Heart right ventricle (tissue), 16 donors: ENCODE results near the gene SLC34A1. TPM values are rescaled to one million over a fixed set of nuclear protein-coding genes. Genes with fewer than 3 reads are reported as not detected.

ENCODE experiments used
- ATAC-seq, 8 donors: fragments of 200-7000 bp; cut with Tn5 transposase; one replicate each; pipeline ENCODE4 v1.9.1; 2020; ENCODE audit warnings: mild to moderate bottlenecking in 8 of 8, moderate library complexity in 8 of 8, moderate number of reproducible peaks in 1 of 8
- DNase-seq, 2 donors: peaks; one replicate each; pipeline ENCODE4 v3.0.0-alpha.2; 2020
- H3K27ac ChIP-seq, 10 donors: fragments of 200-600 bp; sonication (generic) in 2 of 10; one replicate each; pipeline versions ENCODE4 v1.5.0 to v1.8.0; 2020 to 2022; ENCODE audit warnings: mild to moderate bottlenecking in 3 of 10
- H3K27me3 ChIP-seq, 7 donors: fragments of 200-600 bp; one replicate each; pipeline ENCODE4 v1.8.0; 2021 to 2022; ENCODE audit warnings: mild to moderate bottlenecking in 2 of 7
- H3K36me3 ChIP-seq, 9 donors: fragments of 200-600 bp; sonication (generic) in 1 of 9; one replicate each; pipeline versions ENCODE4 v1.5.0 to v1.8.0; 2020 to 2022; ENCODE audit warnings: mild to moderate bottlenecking in 2 of 9
- H3K4me1 ChIP-seq, 9 donors: fragments of 200-600 bp; sonication (generic) in 1 of 9; one replicate each; pipeline versions ENCODE4 v1.5.0 to v1.8.0; 2020 to 2022; ENCODE audit warnings: mild to moderate bottlenecking in 4 of 9
- H3K4me3 ChIP-seq, 10 donors: fragments of 200-600 bp; sonication (generic) in 2 of 10; one replicate each; pipeline versions ENCODE4 v1.5.0 to v1.8.0; 2020 to 2022; ENCODE audit warnings: mild to moderate bottlenecking in 7 of 10, moderate library complexity in 2 of 10
- H3K9me3 ChIP-seq, 11 donors: fragments of 200-600 bp in 10 of 11; sonication (generic) in 2 of 11; one replicate each; pipeline versions ENCODE4 v1.5.0 to v1.8.0; 2013 to 2022; ENCODE audit warnings: mild to moderate bottlenecking in 2 of 11, control low read depth in 1 of 11, moderate library complexity in 1 of 11
- WGBS, 2 donors: extraction: QIAGEN DNeasy Blood & Tissue Kit; methylation state at CpG; one replicate each; pipeline ENCODE4 v1.1.7; 2013; ENCODE audit warnings: inconsistent platforms in 1 of 2; 5-methylcytosine and 5-hydroxymethylcytosine counted together
- intact Hi-C, 10 donors: fragments of 100-400 bp; cut with DNase I; formaldehyde crosslinking; loops; one replicate each; pipeline versions ENCODE4 v1.11.1 to v1.14.2; 2022
- polyA plus RNA-seq, 2 donors: library from polyadenylated mRNA; stranded (reverse); fragments of 200-250 nt; gene quantifications; one replicate each; pipeline ENCODE4 v1.2.3, GENCODE V29; 2013
- total RNA-seq, 10 donors: library from RNA; stranded (reverse); fragmentation: NEBNext Ultra II Directional in 3 of 10; extraction: Animal tissue kit (Norgen Biotek cat#: 25700) in 3 of 10; gene quantifications; one replicate each; pipeline versions ENCODE4 v1.2.1 to v1.2.4, GENCODE V29; 2021 to 2023
- TF ChIP-seq, protein P1 (sequence below), 9 donors: fragments of 200-600 bp; sonication (generic) in 2 of 9; IDR thresholded peaks; one replicate each; pipeline versions ENCODE4 v1.5.0 to v1.8.0; 2021 to 2022; ENCODE audit warnings: antibody characterized with exemption in 9 of 9, mild to moderate bottlenecking in 5 of 9, moderate library complexity in 1 of 9
- donor health status: Arrhythmogenic right ventricular cardiomyopathy.
- donor health status: ischemic (EF 13 %, LVEDD 7.1; RV severe dilation, severe dysfunction).
- donor health status: healthy with polysubstance abuse.
- donor health status: DM: no; HTN: yes; CAD: no.
- donor health status: DM: no; HTN: no; CAD: no.
- donor health status: ischemic (EF 25% LVEDD 6.9; RV normal size, moderate dysfunction).
- donor health status: ischemic (EF 25% LVEDD 5.7; RV mildly dilated, moderate dysfunction).
- donor health status: healthy.
- donor health status: DM: yes; HTN: yes; CAD: no.
- donor health status: Ischemic cardiomyopathy.
- donor health status: ischemic (EF 35%, LVEDD 5.7; RV mildly dilated, moderate dysfunction).
- donor health status: nonischemic (EF 11% LVEDD 7.7; RV severe dilation, severe dysfunction).
- donor health status: DM: yes; HTN: yes; CAD: no.
- donor health status: PGD.
- donor health status: ischemic (EF 29% LVEDD 5.4; RV normal size, mild dysfunction).
- donor health status: nonischemic (EF 23%, LVEDD 6.1; RV moderate dilation, normal function).

The SLC34A1 gene
- total and polyA plus RNA-seq, 12 donors = 0.12 TPM; not detected in 11

DNA sequence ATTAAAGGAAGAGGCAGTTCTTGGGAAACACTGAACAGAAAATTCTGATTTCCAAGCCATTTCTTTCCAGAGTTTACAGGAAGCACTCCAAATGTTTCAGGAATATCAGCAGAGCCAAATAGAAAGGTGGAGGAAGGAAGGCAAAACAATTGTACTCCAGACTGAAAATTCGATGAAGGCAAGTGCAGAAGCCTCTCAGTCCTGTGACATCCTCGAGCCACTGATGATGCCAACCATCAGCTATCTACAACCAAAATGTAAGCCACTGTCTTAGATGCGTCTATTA is 34.9 kb upstream of the SLC34A1 start:
- ATAC-seq = no peak
- H3K9me3 ChIP-seq = no peaks in the 10 kb centered on the region
- no peaks in the 10 kb centered on the region for H3K27me3 ChIP-seq
- DNase-seq = no peak
- peaks cover 7 to 57% (median 32%) of the 10 kb centered on the region in 9 donors for H3K4me1 ChIP-seq
- intact Hi-C loops = no loop called here
- no peak overlapping the region for H3K4me3 ChIP-seq
- H3K27ac ChIP-seq = no peak overlapping the region
- peaks cover 0 to 57% (median 5%) of the 10 kb centered on the region in 9 donors for H3K36me3 ChIP-seq
- TF ChIP-seq, protein P1, sequence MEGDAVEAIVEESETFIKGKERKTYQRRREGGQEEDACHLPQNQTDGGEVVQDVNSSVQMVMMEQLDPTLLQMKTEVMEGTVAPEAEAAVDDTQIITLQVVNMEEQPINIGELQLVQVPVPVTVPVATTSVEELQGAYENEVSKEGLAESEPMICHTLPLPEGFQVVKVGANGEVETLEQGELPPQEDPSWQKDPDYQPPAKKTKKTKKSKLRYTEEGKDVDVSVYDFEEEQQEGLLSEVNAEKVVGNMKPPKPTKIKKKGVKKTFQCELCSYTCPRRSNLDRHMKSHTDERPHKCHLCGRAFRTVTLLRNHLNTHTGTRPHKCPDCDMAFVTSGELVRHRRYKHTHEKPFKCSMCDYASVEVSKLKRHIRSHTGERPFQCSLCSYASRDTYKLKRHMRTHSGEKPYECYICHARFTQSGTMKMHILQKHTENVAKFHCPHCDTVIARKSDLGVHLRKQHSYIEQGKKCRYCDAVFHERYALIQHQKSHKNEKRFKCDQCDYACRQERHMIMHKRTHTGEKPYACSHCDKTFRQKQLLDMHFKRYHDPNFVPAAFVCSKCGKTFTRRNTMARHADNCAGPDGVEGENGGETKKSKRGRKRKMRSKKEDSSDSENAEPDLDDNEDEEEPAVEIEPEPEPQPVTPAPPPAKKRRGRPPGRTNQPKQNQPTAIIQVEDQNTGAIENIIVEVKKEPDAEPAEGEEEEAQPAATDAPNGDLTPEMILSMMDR (IDR thresholded peaks at IDR 0.05) = no peak
- WGBS, 2 donors = 64 to 71% methylated on average over 3 of the region's 3 CpGs

DNA sequence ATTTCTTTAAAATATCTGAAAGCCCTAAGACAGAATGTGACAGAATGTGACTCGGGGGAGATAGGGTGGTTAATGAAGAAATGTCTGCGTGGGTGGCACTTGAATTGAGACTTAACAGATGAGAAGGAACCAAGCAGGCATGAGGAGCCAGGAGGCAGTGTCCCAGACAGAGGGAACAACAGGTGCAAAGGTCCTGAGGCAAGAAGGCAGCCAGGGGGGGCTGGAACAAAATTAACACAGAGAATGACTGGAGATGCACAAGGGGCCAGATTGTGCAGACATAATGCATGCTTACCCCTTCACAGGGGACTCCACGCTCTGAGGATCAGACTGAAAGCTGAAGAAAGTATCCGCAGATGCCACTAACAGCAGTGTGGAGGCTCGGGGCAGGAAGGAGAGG is 34.5 kb upstream of the SLC34A1 start:
- 89 to 93% methylated on average over 5 of the region's 5 CpGs for WGBS, 2 donors

DNA sequence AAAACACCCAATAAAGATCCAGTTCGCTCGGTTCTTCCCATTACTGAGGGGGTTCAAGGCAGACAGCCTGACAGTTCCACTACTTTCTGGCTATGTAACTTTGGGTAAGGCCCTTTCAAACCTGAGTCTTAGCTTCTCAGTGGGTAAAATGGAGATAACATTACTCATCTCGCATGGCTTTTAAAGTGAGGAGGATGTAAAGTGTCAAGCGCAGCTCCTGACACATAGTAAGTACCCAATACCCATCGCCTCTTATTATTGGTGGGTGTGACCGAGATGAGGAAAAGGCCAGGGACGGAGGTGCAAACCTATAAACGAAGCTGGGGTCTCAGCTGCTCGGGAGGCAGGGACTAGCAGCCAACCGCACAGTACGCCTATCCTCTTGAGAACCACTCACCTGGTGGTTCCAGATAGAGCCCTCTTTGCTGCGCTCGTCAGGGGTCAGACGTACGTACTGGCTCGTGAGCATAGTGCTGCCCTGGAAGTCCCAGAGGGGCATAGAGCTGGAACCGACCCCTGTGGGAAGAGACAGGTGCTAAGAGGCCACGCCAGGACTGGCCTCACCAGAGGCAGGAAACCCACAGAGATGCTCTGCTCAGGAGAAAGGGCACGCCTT is 33.4 kb upstream of the SLC34A1 start:
- H3K27me3 ChIP-seq = no peaks in the 10 kb centered on the region
- H3K27ac ChIP-seq = peak overlapping the region; percentile 74 to 98 (median 92)
- ATAC-seq = peak in 3 of 8 donors; percentile 22 to 42 (median 25)
- peaks cover 0 to 5% (median 0%) of the 10 kb centered on the region in 11 donors for H3K9me3 ChIP-seq
- H3K4me3 ChIP-seq = peak overlapping the region; percentile 53 to 100 (median 85)
- peaks cover 7 to 72% (median 32%) of the 10 kb centered on the region in 9 donors for H3K4me1 ChIP-seq
- 14% methylated on average over 19 of the region's 19 CpGs for WGBS, 2 donors
- peaks cover 0 to 42% (median 5%) of the 10 kb centered on the region in 9 donors for H3K36me3 ChIP-seq
- no peak for DNase-seq
- intact Hi-C loops = loop anchor here in 2 of 10 donors (5.0 kb wide), 2 partner anchors 34 to 219 kb away; partner anchors contain the start of gene NSD1 (in 1 of the 2)
- TF ChIP-seq, protein P1 (IDR thresholded peaks at IDR 0.05) = no peak

More for the DNA sequence above, 34.5 kb upstream of the SLC34A1 start:
- Histone ChIP-seq H3K27me3 (no peaks in the 10 kb centered on the region), H3K4me1 (peaks cover 7 to 61% (median 32%) of the 10 kb centered on the region in 9 donors), H3K27ac (no peak overlapping the region), H3K9me3 (no peaks in the 10 kb centered on the region), H3K4me3 (peak overlapping the region in 3 of 10 donors; percentile 80 to 100 (median 86)), H3K36me3 (peaks cover 0 to 52% (median 5%) of the 10 kb centered on the region in 9 donors)
- DNase-seq (no peak), ATAC-seq (no peak)
- intact Hi-C loops = loop anchor here in 2 of 10 donors (5.0 kb wide), 2 partner anchors 32 to 217 kb away; partner anchors contain the start of gene NSD1 (in 1 of the 2)
- TF ChIP-seq, protein P1 (IDR thresholded peaks at IDR 0.05) = no peak

DNA sequence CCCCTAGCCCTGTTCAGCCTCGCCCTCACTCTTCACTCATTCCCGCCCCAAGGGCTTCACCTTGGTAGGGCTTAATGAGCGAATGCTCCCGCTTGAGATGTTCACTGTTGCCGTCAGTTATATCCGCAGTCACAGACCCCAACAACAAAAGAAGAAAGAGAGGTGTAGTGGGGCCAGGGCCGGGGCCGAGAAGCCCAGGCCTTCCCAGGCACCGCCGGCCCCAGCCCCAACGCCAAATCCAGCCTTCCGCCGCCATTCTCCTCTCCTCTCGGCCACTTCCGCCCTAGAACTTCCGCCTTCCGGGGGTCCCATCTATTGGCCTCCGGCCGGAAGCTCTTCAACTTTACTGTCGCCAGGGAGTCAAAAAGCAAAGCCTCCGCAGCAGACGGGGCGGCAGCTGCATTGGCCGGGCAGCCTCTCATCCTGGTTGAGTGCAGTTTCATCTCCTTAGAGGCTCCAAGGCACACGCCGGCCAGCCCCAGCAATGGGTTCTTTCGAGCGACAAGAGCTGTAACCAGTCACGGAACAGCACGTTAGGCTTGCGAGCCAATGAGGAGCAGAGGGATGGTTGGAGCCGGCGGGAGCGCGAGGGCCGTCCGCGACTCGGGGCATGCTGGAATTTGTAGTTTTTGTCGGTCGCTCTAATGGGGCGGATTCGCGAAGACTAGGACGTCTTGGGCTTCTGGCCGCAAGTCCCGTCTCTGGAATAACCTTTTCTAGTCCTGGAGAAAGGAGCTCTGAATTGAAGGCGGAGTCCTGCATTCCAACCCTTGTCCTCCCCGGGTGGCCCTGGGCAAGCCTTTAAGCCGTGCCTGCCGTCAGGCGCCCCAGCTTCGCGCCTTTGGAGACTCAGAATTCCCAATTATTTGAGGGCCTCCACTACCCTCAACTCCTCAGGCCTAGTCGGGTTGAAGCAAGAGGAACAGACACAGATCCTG is 32.6 kb upstream of the SLC34A1 start, which contains the start of gene LMAN2:
Gene LMAN2, minus strand, starts transcription at position 277 of the 938 bp plus-strand sequence. Its CDS starts 21 bp downstream, at position 256.
- intact Hi-C loops = loop anchor here in 2 of 10 donors (5.0 kb wide), 2 partner anchors 34 to 219 kb away; partner anchors contain the start of gene NSD1 (in 1 of the 2)
- TF ChIP-seq, protein P1 (IDR thresholded peaks at IDR 0.05) = no peak
- Histone ChIP-seq H3K27ac (peak within 1 kb of the TSS; percentile 74 to 98 (median 92)), H3K9me3 (peaks cover 0 to 5% (median 0%) of the 10 kb centered on the region in 11 donors), H3K4me3 (peak within 1 kb of the TSS; percentile 53 to 100 (median 85)), H3K27me3 (no peaks in the 10 kb centered on the region), H3K4me1 (peaks cover 7 to 76% (median 32%) of the 10 kb centered on the region in 9 donors), H3K36me3 (peaks cover 0 to 35% (median 5%) of the 10 kb centered on the region in 9 donors)
- peak; percentile 89 to 97 for DNase-seq
- ATAC-seq = peak; percentile 96 to 99 (median 99)
- 7% methylated on average over 55 of the region's 55 CpGs for WGBS, 2 donors
